ENCODE data around the gene ID4. TPM values are rescaled to one million over a fixed set of nuclear protein-coding genes. Genes with fewer than 3 reads are reported as not detected.

The ID4 gene
- total and polyA plus RNA-seq, 2 of the 8 experiments (the other 6 are each of a cell fraction or from before 2014, with no cell fraction given), result 2.0 to 8.3 TPM

GRCh38 chr6:19804205-19805128 lies 32.7 kb upstream of the ID4 start (continued):
- TF ChIP-seq CEBPB (IDR thresholded peaks at IDR 0.05; ENCODE audit: low read depth, low read length) (peak; percentile 20; the same call in 1 of the 2 replicates), NRF1 (IDR thresholded peaks at IDR 0.05; ENCODE audit: low read depth, low read length) (no peak), USF2 (IDR thresholded peaks at IDR 0.05; ENCODE audit: low read length) (no peak), TBP (IDR thresholded peaks at IDR 0.05; ENCODE audit: low read depth, low read length) (peak; percentile 56), ATF3 (IDR thresholded peaks at IDR 0.05; ENCODE audit: insufficient read depth, low read depth, low read length) (no peak), ZNF274 (IDR thresholded peaks at IDR 0.05; ENCODE audit: borderline replicate concordance, extremely low read depth, low read length) (no peak), EZH2 (IDR thresholded peaks at IDR 0.05; ENCODE audit: low read depth, low read length, severe bottlenecking) (no peak), RNF2 (IDR thresholded peaks at IDR 0.05; ENCODE audit: borderline replicate concordance, low read depth, low read length, missing control alignments, poor library complexity, severe bottlenecking) (no peak), CHD1 (IDR thresholded peaks at IDR 0.05; ENCODE audit: low read depth, low read length) (no peak), KDM4A (IDR thresholded peaks at IDR 0.05; ENCODE audit: low read depth, low read length, severe bottlenecking) (peak; percentile 40), CBX8 (IDR thresholded peaks at IDR 0.05; ENCODE audit: borderline replicate concordance, low read depth, low read length) (no peak), CREB1 (IDR thresholded peaks at IDR 0.05) (peak; percentile 94), MAFK (IDR thresholded peaks at IDR 0.05; ENCODE audit: low read depth, low read length) (no peak), JUND (IDR thresholded peaks at IDR 0.05; ENCODE audit: low read length) (peak; percentile 92), TEAD4 (IDR thresholded peaks at IDR 0.05; ENCODE audit: low read depth, low read length) (peak; percentile 85), HDAC2 (IDR thresholded peaks at IDR 0.05; ENCODE audit: borderline replicate concordance in 1 of 2, low read depth in 2 of 2, low read length in 2 of 2) (peak; percentile 42 to 97; a peak in 2 of 4 replicates), CHD2 (IDR thresholded peaks at IDR 0.05; ENCODE audit: low read length) (peak; percentile 65; the same call in 1 of the 2 replicates), GABPA (IDR thresholded peaks at IDR 0.05; ENCODE audit: borderline replicate concordance, insufficient read depth, low read length) (no peak), CTBP2 (IDR thresholded peaks at IDR 0.05; ENCODE audit: borderline replicate concordance, insufficient read depth, insufficient read length, low read length) (no peak)

Data from H1 (cell line).